TTC549 (cell line): Measurements from ENCODE around the gene TP53BP2.
A peak's percentile ranks its signal among the peaks of the same experiment; 100 is the strongest.
"Not testable (repeated sequence)": the region's sequence is repeated elsewhere in the genome, so short reads cannot be mapped to it uniquely, and the experiment has no call there.

Experiments used
- FAIRE-seq: peaks from 2 replicates; lab custom pipeline; 2012; peaks lifted over from hg19 to GRCh38; lab: Jason Lieb, UNC

The TP53BP2 gene

GRCh38 chr1:223831755-223832636 is 13.8 kb downstream of the TP53BP2 start:
- no peak for FAIRE-seq

GRCh38 chr1:223829678-223830077 is 16.1 kb downstream of the TP53BP2 start:
- no peak for FAIRE-seq

- peak; percentile 66 for FAIRE-seq
These were observed 17.4 kb downstream of the TP53BP2 start for GRCh38 chr1:223828162-223828848.

- FAIRE-seq: no peak
These were observed 18.5 kb downstream of the TP53BP2 start for GRCh38 chr1:223827193-223827663.

GRCh38 chr1:223825767-223826748 is 19.7 kb downstream of the TP53BP2 start:
- no peak for FAIRE-seq

- no peak for FAIRE-seq
These were observed 21.0 kb downstream of the TP53BP2 start for GRCh38 chr1:223824712-223825111.

- FAIRE-seq: no peak
These were observed 21.5 kb downstream of the TP53BP2 start for GRCh38 chr1:223824287-223824686.

GRCh38 chr1:223820971-223821370 is 24.8 kb downstream of the TP53BP2 start:
- FAIRE-seq: no peak

- no peak for FAIRE-seq
These were observed 25.3 kb downstream of the TP53BP2 start for GRCh38 chr1:223820515-223820858.

GRCh38 chr1:223819730-223820514 is 25.8 kb downstream of the TP53BP2 start:
- FAIRE-seq: no peak

GRCh38 chr1:223817265-223817664 is 28.5 kb downstream of the TP53BP2 start:
- FAIRE-seq: not testable (repeated sequence)

GRCh38 chr1:223815865-223816264 is 29.9 kb downstream of the TP53BP2 start:
- no peak for FAIRE-seq

GRCh38 chr1:223815020-223815853 is 30.5 kb downstream of the TP53BP2 start:
- no peak for FAIRE-seq

- no peak for FAIRE-seq
These were observed 32.1 kb downstream of the TP53BP2 start for GRCh38 chr1:223813645-223814044.

- FAIRE-seq: peak; percentile 98
These were observed 34.1 kb downstream of the TP53BP2 start for GRCh38 chr1:223811634-223812101.

- no peak for FAIRE-seq
These were observed 35.2 kb downstream of the TP53BP2 start for GRCh38 chr1:223810586-223810985.

- not testable (repeated sequence) for FAIRE-seq
These were observed 35.8 kb downstream of the TP53BP2 start for GRCh38 chr1:223809905-223810304.

- no peak for FAIRE-seq
These were observed 42.5 kb downstream of the TP53BP2 start for GRCh38 chr1:223803211-223803610.

GRCh38 chr1:223802602-223803001 is 43.1 kb downstream of the TP53BP2 start:
- no peak for FAIRE-seq

- FAIRE-seq: no peak
These were observed 43.7 kb downstream of the TP53BP2 start for GRCh38 chr1:223802032-223802431.
